ENCODE measurements around the gene AAK1.
A peak's percentile ranks its signal among the peaks of the same experiment; 100 is the strongest.

- peak; percentile 88 for TF ChIP-seq CTCF (IDR thresholded peaks at IDR 0.05; ENCODE audit: low read depth, low read length)
- no peak for TF ChIP-seq EZH2phosphoT487 (IDR thresholded peaks at IDR 0.05; ENCODE audit: low read depth)
These were observed 78.1 kb downstream of the AAK1 start for GRCh38 chr2:69565431-69565839.

Data from OCI-LY3 (cell line).